HCT116 (cell line): ENCODE results near the gene PDE4D.

Experiments
- ELF1 ChIP-seq: IDR thresholded peaks from 2 replicates; pipeline ENCODE4 v1.6.1; 2012; ENCODE audit warnings: low read depth, borderline replicate concordance
- EZH2 ChIP-seq: fragments of 200-600 bp; sonication (generic); IDR thresholded peaks from 2 replicates; pipeline ENCODE4 v1.6.1; 2017; ENCODE audit warnings: antibody characterized with exemption, mixed run types
- POLR2A ChIP-seq: IDR thresholded peaks from 2 replicates; pipeline ENCODE4 v1.7.0; 2011; ENCODE audit warnings: borderline replicate concordance; ENCODE audit not compliant: insufficient read depth, insufficient read length; ENCODE audit errors: extremely low read depth
- POLR2AphosphoS5 ChIP-seq: IDR thresholded peaks from 2 replicates; pipeline ENCODE4 v1.6.1; 2011; ENCODE audit warnings: mild to moderate bottlenecking, low read depth, low read length, moderate library complexity
- YY1 ChIP-seq: IDR thresholded peaks from 2 replicates; pipeline ENCODE4 v1.6.1; 2011; ENCODE audit warnings: low read length, low read depth, moderate library complexity, mild to moderate bottlenecking; ENCODE audit not compliant: insufficient replicate concordance; ENCODE audit errors: extremely low read depth
- TF ChIP-seq, protein P1 (sequence below), 3 experiments: fragments of 200-600 bp in 1 of 3; sonication (generic) in 1 of 3; IDR thresholded peaks in 2 of 3; conservative IDR thresholded peaks in 1 of 3; 2 replicates each; pipeline ENCODE4 v1.5.1; 2012 to 2017; ENCODE audit warnings: low read depth in 2 of 3, low read length in 2 of 3, antibody characterized with exemption in 1 of 3, borderline replicate concordance in 1 of 3, control low read depth in 1 of 3, mild to moderate bottlenecking in 1 of 3, mixed read lengths in 1 of 3, mixed run types in 1 of 3, moderate library complexity in 1 of 3; ENCODE audit not compliant: insufficient read depth in 1 of 3
- TF ChIP-seq, protein P2 (sequence below): IDR thresholded peaks from 2 replicates; pipeline ENCODE4 v1.6.1; 2012; ENCODE audit warnings: low read depth
- TF ChIP-seq, protein P3 (sequence below): IDR thresholded peaks from 2 replicates; pipeline ENCODE4 v1.6.1; 2012

DNA sequence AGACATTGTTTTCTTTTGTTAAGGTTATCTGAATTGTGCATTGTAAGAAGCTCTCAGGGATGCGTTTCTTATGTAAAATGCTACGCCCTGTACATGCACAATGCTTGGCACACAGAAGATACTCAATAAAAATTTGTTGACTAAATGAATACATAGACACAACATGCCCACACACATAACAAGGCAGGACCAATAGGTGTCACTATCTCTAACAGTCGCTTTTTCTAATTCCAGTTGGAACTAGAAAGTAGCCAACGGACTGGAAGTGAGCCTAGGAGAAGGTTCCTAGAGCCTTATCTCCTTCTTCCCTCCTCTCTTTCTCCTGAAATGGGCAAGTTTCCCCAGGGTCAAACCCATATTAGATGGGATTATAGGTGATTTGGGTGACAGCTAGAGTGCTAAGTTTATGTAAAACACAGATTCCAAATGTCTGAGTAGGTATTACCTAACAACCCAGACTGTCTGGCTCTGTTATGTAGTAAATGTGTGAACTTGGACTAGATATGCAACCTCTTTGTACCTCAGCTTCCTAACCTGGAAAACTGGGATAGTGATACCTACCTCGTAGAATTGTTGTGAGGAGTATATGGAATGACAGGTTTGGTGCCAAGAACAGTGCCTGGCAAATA, 707.7 kb downstream of the PDE4D start:
- TF ChIP-seq EZH2 (no peak), YY1 (no peak), POLR2A (no peak), POLR2AphosphoS5 (no peak), ELF1 (no peak)
- TF ChIP-seq, protein P1, sequence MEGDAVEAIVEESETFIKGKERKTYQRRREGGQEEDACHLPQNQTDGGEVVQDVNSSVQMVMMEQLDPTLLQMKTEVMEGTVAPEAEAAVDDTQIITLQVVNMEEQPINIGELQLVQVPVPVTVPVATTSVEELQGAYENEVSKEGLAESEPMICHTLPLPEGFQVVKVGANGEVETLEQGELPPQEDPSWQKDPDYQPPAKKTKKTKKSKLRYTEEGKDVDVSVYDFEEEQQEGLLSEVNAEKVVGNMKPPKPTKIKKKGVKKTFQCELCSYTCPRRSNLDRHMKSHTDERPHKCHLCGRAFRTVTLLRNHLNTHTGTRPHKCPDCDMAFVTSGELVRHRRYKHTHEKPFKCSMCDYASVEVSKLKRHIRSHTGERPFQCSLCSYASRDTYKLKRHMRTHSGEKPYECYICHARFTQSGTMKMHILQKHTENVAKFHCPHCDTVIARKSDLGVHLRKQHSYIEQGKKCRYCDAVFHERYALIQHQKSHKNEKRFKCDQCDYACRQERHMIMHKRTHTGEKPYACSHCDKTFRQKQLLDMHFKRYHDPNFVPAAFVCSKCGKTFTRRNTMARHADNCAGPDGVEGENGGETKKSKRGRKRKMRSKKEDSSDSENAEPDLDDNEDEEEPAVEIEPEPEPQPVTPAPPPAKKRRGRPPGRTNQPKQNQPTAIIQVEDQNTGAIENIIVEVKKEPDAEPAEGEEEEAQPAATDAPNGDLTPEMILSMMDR (IDR thresholded peaks at IDR 0.05 in 2 of 3, conservative IDR thresholded peaks at IDR 0.05 in 1 of 3; ENCODE audit: borderline replicate concordance in 1 of 3, insufficient read depth in 1 of 3, low read depth in 2 of 3, low read length in 2 of 3): no peak
- TF ChIP-seq, protein P2, sequence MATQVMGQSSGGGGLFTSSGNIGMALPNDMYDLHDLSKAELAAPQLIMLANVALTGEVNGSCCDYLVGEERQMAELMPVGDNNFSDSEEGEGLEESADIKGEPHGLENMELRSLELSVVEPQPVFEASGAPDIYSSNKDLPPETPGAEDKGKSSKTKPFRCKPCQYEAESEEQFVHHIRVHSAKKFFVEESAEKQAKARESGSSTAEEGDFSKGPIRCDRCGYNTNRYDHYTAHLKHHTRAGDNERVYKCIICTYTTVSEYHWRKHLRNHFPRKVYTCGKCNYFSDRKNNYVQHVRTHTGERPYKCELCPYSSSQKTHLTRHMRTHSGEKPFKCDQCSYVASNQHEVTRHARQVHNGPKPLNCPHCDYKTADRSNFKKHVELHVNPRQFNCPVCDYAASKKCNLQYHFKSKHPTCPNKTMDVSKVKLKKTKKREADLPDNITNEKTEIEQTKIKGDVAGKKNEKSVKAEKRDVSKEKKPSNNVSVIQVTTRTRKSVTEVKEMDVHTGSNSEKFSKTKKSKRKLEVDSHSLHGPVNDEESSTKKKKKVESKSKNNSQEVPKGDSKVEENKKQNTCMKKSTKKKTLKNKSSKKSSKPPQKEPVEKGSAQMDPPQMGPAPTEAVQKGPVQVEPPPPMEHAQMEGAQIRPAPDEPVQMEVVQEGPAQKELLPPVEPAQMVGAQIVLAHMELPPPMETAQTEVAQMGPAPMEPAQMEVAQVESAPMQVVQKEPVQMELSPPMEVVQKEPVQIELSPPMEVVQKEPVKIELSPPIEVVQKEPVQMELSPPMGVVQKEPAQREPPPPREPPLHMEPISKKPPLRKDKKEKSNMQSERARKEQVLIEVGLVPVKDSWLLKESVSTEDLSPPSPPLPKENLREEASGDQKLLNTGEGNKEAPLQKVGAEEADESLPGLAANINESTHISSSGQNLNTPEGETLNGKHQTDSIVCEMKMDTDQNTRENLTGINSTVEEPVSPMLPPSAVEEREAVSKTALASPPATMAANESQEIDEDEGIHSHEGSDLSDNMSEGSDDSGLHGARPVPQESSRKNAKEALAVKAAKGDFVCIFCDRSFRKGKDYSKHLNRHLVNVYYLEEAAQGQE: no peak
- TF ChIP-seq, protein P3, sequence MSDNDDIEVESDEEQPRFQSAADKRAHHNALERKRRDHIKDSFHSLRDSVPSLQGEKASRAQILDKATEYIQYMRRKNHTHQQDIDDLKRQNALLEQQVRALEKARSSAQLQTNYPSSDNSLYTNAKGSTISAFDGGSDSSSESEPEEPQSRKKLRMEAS: no peak
